HG02840 (cell line): ENCODE results near the gene ACYP2.

Experiments
- ATAC-seq: cut with Tn5 transposase; IDR thresholded peaks from one replicate; pipeline ENCODE4 v1.9.1; 2021; ENCODE audit warnings: mild to moderate bottlenecking, moderate library complexity, moderate number of reproducible peaks; ENCODE audit not compliant: unreplicated experiment, low FRiP score

The ACYP2 gene

GRCh38 chr2:54208364-54209240, 93.2 kb downstream of the ACYP2 start:
- no peak for ATAC-seq

GRCh38 chr2:54209379-54209778, 94.0 kb downstream of the ACYP2 start:
- no peak for ATAC-seq

GRCh38 chr2:54212456-54212855, 97.0 kb downstream of the ACYP2 start:
- ATAC-seq: no peak

GRCh38 chr2:54213082-54213481, 97.7 kb downstream of the ACYP2 start:
- no peak for ATAC-seq

GRCh38 chr2:54224997-54225396, 109.6 kb downstream of the ACYP2 start:
- no peak for ATAC-seq

- no peak for ATAC-seq
Observed at GRCh38 chr2:54226260-54226659, 110.8 kb downstream of the ACYP2 start.

- ATAC-seq: no peak
Observed at GRCh38 chr2:54227798-54228197, 112.4 kb downstream of the ACYP2 start.

- no peak for ATAC-seq
Observed at GRCh38 chr2:54228945-54229344, 113.5 kb downstream of the ACYP2 start.

GRCh38 chr2:54233832-54234649, 118.6 kb downstream of the ACYP2 start:
- ATAC-seq: no peak

GRCh38 chr2:54237428-54237827, 122.0 kb downstream of the ACYP2 start:
- ATAC-seq: no peak

- no peak for ATAC-seq
Observed at GRCh38 chr2:54239427-54239826, 124.0 kb downstream of the ACYP2 start.

- no peak for ATAC-seq
Observed at GRCh38 chr2:54240515-54241469, 125.4 kb downstream of the ACYP2 start.

GRCh38 chr2:54247115-54247514, 131.7 kb downstream of the ACYP2 start:
- no peak for ATAC-seq

GRCh38 chr2:54249629-54250028, 134.2 kb downstream of the ACYP2 start:
- ATAC-seq: no peak

GRCh38 chr2:54254180-54254579, 138.8 kb downstream of the ACYP2 start:
- ATAC-seq: no peak

- ATAC-seq: no peak
Observed at GRCh38 chr2:54255230-54256090, 140.0 kb downstream of the ACYP2 start.

GRCh38 chr2:54256091-54256694, 140.8 kb downstream of the ACYP2 start, which contains the start of gene TSPYL6:
Gene TSPYL6, minus strand, starts transcription at chr2:54256229. Its CDS starts 78 bp downstream, at chr2:54256151.
- ATAC-seq: no peak

GRCh38 chr2:54258166-54258565, 142.8 kb downstream of the ACYP2 start:
- ATAC-seq: no peak
